Liver (tissue), 9 donors: Measurements from ENCODE around the gene DDX20. TPM values are rescaled to one million over a fixed set of nuclear protein-coding genes. Genes with fewer than 3 reads are reported as not detected.
A peak's percentile ranks its signal among the peaks of the same experiment; 100 is the strongest.

Source experiments
- DNase-seq: peaks from one replicate; pipeline ENCODE4 v3.0.0-alpha.2; 2017; ENCODE audit warnings: low spot score
- H3K27ac ChIP-seq, 2 donors: one replicate each; pipeline ENCODE4 v1.7.0; 2013; ENCODE audit warnings: inconsistent platforms in 2 of 2, low read length in 2 of 2, control low read depth in 1 of 2, low read depth in 1 of 2, mild to moderate bottlenecking in 1 of 2
- H3K27me3 ChIP-seq, 4 donors: one replicate each; pipeline versions ENCODE4 v1.6.1 to v1.7.0; 2013; ENCODE audit warnings: low read length in 3 of 4, inconsistent platforms in 1 of 4, mild to moderate bottlenecking in 1 of 4, moderate library complexity in 1 of 4; ENCODE audit not compliant: control insufficient read depth in 4 of 4, insufficient read depth in 4 of 4
- H3K36me3 ChIP-seq, 4 donors: one replicate each; pipeline versions ENCODE4 v1.6.1 to v1.7.0; 2013; ENCODE audit warnings: low read length in 3 of 4, mild to moderate bottlenecking in 3 of 4, low read depth in 1 of 4, moderate library complexity in 1 of 4; ENCODE audit not compliant: control insufficient read depth in 4 of 4, insufficient read depth in 3 of 4
- H3K4me1 ChIP-seq, 4 donors: one replicate each; pipeline versions ENCODE4 v1.6.1 to v1.7.0; 2013; ENCODE audit warnings: low read length in 3 of 4, mild to moderate bottlenecking in 3 of 4, moderate library complexity in 1 of 4; ENCODE audit not compliant: control insufficient read depth in 4 of 4, insufficient read depth in 4 of 4
- H3K4me3 ChIP-seq, 3 donors: one replicate each; pipeline versions ENCODE4 v1.6.1 to v1.7.0; 2013; ENCODE audit warnings: low read length in 3 of 3, control low read depth in 1 of 3, low read depth in 1 of 3, mild to moderate bottlenecking in 1 of 3
- H3K9ac ChIP-seq, 2 donors: one replicate each; pipeline ENCODE4 v1.7.0; 2013; ENCODE audit warnings: low read length in 2 of 2, mild to moderate bottlenecking in 2 of 2, moderate library complexity in 2 of 2, control low read depth in 1 of 2, low read depth in 1 of 2
- H3K9me3 ChIP-seq, 4 donors: one replicate each; pipeline versions ENCODE4 v1.6.1 to v1.7.0; 2013; ENCODE audit warnings: low read length in 3 of 4; ENCODE audit not compliant: control insufficient read depth in 4 of 4
- EGR1 ChIP-seq, 2 donors: IDR thresholded peaks; 2 replicates each; pipeline ENCODE4 v1.6.1; 2016 to 2018; ENCODE audit warnings: antibody characterized with exemption in 2 of 2, low read depth in 2 of 2
- FOXA1 ChIP-seq: IDR thresholded peaks from 2 replicates; pipeline ENCODE4 v1.6.1; 2016; ENCODE audit warnings: antibody characterized with exemption
- GABPA ChIP-seq, 2 donors: IDR thresholded peaks in 1 of 2; conservative IDR thresholded peaks in 1 of 2; 2 replicates each; pipeline ENCODE4 v1.6.1; 2016; ENCODE audit warnings: antibody characterized with exemption in 2 of 2, mild to moderate bottlenecking in 1 of 2, moderate library complexity in 1 of 2
- HNF4A ChIP-seq, 2 donors: conservative IDR thresholded peaks; 2 replicates each; pipeline ENCODE4 v1.6.1; 2016; ENCODE audit warnings: antibody characterized with exemption in 2 of 2, mild to moderate bottlenecking in 2 of 2
- HNF4G ChIP-seq: IDR thresholded peaks from 2 replicates; pipeline ENCODE4 v1.6.1; 2016; ENCODE audit warnings: antibody characterized with exemption
- JUND ChIP-seq, 2 donors: IDR thresholded peaks; 2 replicates each; pipeline ENCODE4 v1.6.1; 2016; ENCODE audit warnings: antibody characterized with exemption in 2 of 2
- NR2F2 ChIP-seq: IDR thresholded peaks from 2 replicates; pipeline ENCODE4 v1.6.1; 2016; ENCODE audit warnings: antibody characterized with exemption
- RAD21 ChIP-seq, 2 donors: IDR thresholded peaks; 2 replicates each; pipeline ENCODE4 v1.6.1; 2016; ENCODE audit warnings: antibody characterized with exemption in 2 of 2, mild to moderate bottlenecking in 2 of 2
- RXRA ChIP-seq, 2 donors: IDR thresholded peaks; 2 replicates each; pipeline ENCODE4 v1.6.1; 2017 to 2018; ENCODE audit warnings: antibody characterized with exemption in 2 of 2, mild to moderate bottlenecking in 1 of 2
- SP1 ChIP-seq: IDR thresholded peaks from 2 replicates; pipeline ENCODE4 v1.6.1; 2018; ENCODE audit warnings: antibody characterized with exemption, mild to moderate bottlenecking
- TAF1 ChIP-seq: conservative IDR thresholded peaks from 2 replicates; pipeline ENCODE4 v1.6.1; 2016; ENCODE audit warnings: antibody characterized with exemption, mild to moderate bottlenecking
- WGBS: extraction: QIAGEN DNeasy Blood & Tissue Kit; methylation state at CpG from one replicate; pipeline ENCODE4 v1.1.7; 2013; 5-methylcytosine and 5-hydroxymethylcytosine counted together
- polyA plus RNA-seq, 2 donors: library from polyadenylated mRNA; stranded (reverse) in 1 of 2; unstranded in 1 of 2; fragments of 200-250 nt in 1 of 2; fragments of >200 nt in 1 of 2; fragmentation: Nextera tagmentation in 1 of 2; extraction: Ambion mirVana in 1 of 2; gene quantifications; one replicate each; pipeline versions ENCODE4 v1.2.1 to v1.2.3, GENCODE V29; 2013 to 2015
- total RNA-seq, 2 donors: library from RNA; depleted of rRNA; stranded (reverse); fragments of >200 nt; gene quantifications; one replicate each; pipeline ENCODE4 v1.2.3, GENCODE V29; 2014
- TF ChIP-seq, protein P1 (sequence below): IDR thresholded peaks from 2 replicates; pipeline ENCODE4 v1.6.1; 2016; ENCODE audit warnings: antibody characterized with exemption
- TF ChIP-seq, protein P2 (sequence below): IDR thresholded peaks from 2 replicates; pipeline ENCODE4 v1.6.1; 2016; ENCODE audit warnings: antibody characterized with exemption
- TF ChIP-seq, protein P3 (sequence below): fragments of 150-350 bp; IDR thresholded peaks from 2 replicates; pipeline ENCODE4 v1.5.1; 2017; ENCODE audit warnings: improper control_type of control experiment, low read depth, low read length; ENCODE audit not compliant: missing input control
- TF ChIP-seq, protein P4 (sequence below): IDR thresholded peaks from 2 replicates; pipeline ENCODE4 v1.6.1; 2016; ENCODE audit warnings: antibody characterized with exemption, mild to moderate bottlenecking
- donor health status: healthy.
- donor health status: healthy.
- donor health status: healthy.
- donor health status: healthy.
- donor health status: healthy.

DDX20 gene
- total and polyA plus RNA-seq, 4 donors: 2.3 to 8.6 (median 4.6) TPM

DNA sequence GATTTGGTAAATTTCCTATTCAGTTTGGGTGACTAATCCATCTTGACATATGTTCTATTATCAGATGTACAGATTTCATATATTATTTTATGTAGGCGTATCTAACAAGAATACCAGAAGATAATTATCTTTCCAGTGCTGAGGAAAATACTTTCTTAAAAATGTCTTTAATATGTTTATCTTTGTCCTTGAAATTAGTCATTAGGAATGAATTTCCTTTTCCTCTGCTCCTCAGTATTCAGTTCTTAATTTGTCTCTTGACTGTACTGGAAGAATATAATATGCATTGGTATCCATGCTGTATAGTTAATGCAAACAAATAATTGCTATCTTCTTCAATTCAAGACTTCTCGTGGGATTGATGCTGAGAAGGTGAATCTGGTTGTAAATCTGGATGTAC, 6.6 kb downstream of the DDX20 start:
- Histone ChIP-seq H3K27me3 (no peaks in the 10 kb centered on the region), H3K36me3 (peaks cover 2 to 31% (median 30%) of the 10 kb centered on the region in 4 donors), H3K9me3 (no peaks in the 10 kb centered on the region), H3K9ac (no peak overlapping the region), H3K27ac (no peak overlapping the region), H3K4me1 (peaks cover 0 to 14% (median 3%) of the 10 kb centered on the region in 4 donors), H3K4me3 (no peak overlapping the region)
- WGBS: 92% methylated on average over 2 of the region's 2 CpGs
- TF ChIP-seq, protein P1, sequence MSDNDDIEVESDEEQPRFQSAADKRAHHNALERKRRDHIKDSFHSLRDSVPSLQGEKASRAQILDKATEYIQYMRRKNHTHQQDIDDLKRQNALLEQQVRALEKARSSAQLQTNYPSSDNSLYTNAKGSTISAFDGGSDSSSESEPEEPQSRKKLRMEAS: no peak
- TF ChIP-seq RAD21 (IDR thresholded peaks at IDR 0.05) (no peak), JUND (IDR thresholded peaks at IDR 0.05) (no peak), NR2F2 (no peak), HNF4G (no peak), FOXA1 (no peak)
- DNase-seq: no peak

DNA sequence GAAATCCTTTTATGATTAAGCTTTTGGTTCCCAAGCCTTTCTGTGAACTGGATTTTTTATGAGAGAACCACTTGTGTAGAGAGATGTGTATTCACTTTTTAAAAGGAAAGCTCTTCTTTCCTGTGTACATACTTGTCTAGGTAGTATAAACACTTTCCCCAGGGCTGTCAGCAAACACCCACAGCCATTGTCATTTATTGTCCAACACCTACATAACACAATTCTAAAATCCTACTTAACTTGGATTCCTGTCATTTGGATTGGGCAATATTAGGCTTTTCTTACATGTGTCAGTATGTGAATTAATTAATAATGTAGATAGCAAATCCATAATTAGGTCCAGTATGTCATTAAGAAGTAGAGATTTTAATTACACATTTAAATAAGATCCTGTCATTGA, 12.3 kb downstream of the DDX20 start:
- H3K4me1 ChIP-seq: peaks cover 0 to 6% (median 2%) of the 10 kb centered on the region in 4 donors
- no peak overlapping the region for H3K4me3 ChIP-seq
- H3K9ac ChIP-seq: peak overlapping the region in 1 of 2 donors; percentile 2
- H3K9me3 ChIP-seq: no peaks in the 10 kb centered on the region
- DNase-seq: no peak
- no peaks in the 10 kb centered on the region for H3K27me3 ChIP-seq
- TF ChIP-seq, protein P2, sequence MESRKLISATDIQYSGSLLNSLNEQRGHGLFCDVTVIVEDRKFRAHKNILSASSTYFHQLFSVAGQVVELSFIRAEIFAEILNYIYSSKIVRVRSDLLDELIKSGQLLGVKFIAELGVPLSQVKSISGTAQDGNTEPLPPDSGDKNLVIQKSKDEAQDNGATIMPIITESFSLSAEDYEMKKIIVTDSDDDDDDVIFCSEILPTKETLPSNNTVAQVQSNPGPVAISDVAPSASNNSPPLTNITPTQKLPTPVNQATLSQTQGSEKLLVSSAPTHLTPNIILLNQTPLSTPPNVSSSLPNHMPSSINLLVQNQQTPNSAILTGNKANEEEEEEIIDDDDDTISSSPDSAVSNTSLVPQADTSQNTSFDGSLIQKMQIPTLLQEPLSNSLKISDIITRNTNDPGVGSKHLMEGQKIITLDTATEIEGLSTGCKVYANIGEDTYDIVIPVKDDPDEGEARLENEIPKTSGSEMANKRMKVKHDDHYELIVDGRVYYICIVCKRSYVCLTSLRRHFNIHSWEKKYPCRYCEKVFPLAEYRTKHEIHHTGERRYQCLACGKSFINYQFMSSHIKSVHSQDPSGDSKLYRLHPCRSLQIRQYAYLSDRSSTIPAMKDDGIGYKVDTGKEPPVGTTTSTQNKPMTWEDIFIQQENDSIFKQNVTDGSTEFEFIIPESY: no peak
- TF ChIP-seq HNF4A (conservative IDR thresholded peaks at IDR 0.05) (no peak), TAF1 (no peak), RXRA (IDR thresholded peaks at IDR 0.05) (no peak), HNF4G (no peak), EGR1 (IDR thresholded peaks at IDR 0.05; ENCODE audit: low read depth in 2 of 2) (no peak), SP1 (no peak), GABPA (IDR thresholded peaks at IDR 0.05 in 1 of 2, conservative IDR thresholded peaks at IDR 0.05 in 1 of 2) (no peak), JUND (IDR thresholded peaks at IDR 0.05) (no peak)
- TF ChIP-seq, protein P3, sequence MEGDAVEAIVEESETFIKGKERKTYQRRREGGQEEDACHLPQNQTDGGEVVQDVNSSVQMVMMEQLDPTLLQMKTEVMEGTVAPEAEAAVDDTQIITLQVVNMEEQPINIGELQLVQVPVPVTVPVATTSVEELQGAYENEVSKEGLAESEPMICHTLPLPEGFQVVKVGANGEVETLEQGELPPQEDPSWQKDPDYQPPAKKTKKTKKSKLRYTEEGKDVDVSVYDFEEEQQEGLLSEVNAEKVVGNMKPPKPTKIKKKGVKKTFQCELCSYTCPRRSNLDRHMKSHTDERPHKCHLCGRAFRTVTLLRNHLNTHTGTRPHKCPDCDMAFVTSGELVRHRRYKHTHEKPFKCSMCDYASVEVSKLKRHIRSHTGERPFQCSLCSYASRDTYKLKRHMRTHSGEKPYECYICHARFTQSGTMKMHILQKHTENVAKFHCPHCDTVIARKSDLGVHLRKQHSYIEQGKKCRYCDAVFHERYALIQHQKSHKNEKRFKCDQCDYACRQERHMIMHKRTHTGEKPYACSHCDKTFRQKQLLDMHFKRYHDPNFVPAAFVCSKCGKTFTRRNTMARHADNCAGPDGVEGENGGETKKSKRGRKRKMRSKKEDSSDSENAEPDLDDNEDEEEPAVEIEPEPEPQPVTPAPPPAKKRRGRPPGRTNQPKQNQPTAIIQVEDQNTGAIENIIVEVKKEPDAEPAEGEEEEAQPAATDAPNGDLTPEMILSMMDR: no peak
- TF ChIP-seq, protein P1: no peak
- TF ChIP-seq, protein P4, sequence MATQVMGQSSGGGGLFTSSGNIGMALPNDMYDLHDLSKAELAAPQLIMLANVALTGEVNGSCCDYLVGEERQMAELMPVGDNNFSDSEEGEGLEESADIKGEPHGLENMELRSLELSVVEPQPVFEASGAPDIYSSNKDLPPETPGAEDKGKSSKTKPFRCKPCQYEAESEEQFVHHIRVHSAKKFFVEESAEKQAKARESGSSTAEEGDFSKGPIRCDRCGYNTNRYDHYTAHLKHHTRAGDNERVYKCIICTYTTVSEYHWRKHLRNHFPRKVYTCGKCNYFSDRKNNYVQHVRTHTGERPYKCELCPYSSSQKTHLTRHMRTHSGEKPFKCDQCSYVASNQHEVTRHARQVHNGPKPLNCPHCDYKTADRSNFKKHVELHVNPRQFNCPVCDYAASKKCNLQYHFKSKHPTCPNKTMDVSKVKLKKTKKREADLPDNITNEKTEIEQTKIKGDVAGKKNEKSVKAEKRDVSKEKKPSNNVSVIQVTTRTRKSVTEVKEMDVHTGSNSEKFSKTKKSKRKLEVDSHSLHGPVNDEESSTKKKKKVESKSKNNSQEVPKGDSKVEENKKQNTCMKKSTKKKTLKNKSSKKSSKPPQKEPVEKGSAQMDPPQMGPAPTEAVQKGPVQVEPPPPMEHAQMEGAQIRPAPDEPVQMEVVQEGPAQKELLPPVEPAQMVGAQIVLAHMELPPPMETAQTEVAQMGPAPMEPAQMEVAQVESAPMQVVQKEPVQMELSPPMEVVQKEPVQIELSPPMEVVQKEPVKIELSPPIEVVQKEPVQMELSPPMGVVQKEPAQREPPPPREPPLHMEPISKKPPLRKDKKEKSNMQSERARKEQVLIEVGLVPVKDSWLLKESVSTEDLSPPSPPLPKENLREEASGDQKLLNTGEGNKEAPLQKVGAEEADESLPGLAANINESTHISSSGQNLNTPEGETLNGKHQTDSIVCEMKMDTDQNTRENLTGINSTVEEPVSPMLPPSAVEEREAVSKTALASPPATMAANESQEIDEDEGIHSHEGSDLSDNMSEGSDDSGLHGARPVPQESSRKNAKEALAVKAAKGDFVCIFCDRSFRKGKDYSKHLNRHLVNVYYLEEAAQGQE: no peak
- H3K36me3 ChIP-seq: peaks cover 2 to 24% (median 19%) of the 10 kb centered on the region in 4 donors
- H3K27ac ChIP-seq: no peak overlapping the region
